Measurements from ENCODE around the gene PIN1.
"Not testable (repeated sequence)": the region's sequence is repeated elsewhere in the genome, so short reads cannot be mapped to it uniquely, and the experiment has no call there.

Gene PIN1

GRCh38 chr19:9834726-9835506 is at the start of gene PIN1:
PIN1 (plus strand) TSS chr19:9835318; CDS start chr19:9835345, 27 bp downstream.
- peak; percentile 93 for DNase-seq

GRCh38 chr19:9785367-9786331 is 49.5 kb upstream of the PIN1 start:
- DNase-seq, result peak; percentile 48

- DNase-seq, result no peak
Measured at GRCh38 chr19:9786342-9786741, 48.8 kb upstream of the PIN1 start.

- no peak for DNase-seq
Measured at GRCh38 chr19:9786819-9787218, 48.3 kb upstream of the PIN1 start.

GRCh38 chr19:9788604-9789003 is 46.5 kb upstream of the PIN1 start:
- DNase-seq, result not testable (repeated sequence)

- no peak for DNase-seq
Measured at GRCh38 chr19:9789066-9789465, 46.1 kb upstream of the PIN1 start.

GRCh38 chr19:9789579-9789978 is 45.5 kb upstream of the PIN1 start:
- DNase-seq, result not testable (repeated sequence)

- DNase-seq, result not testable (repeated sequence)
Measured at GRCh38 chr19:9791073-9791367, 44.1 kb upstream of the PIN1 start.

GRCh38 chr19:9791552-9792205 is 43.4 kb upstream of the PIN1 start:
- DNase-seq, result peak; percentile 70

- DNase-seq, result peak; percentile 19
Measured at GRCh38 chr19:9792206-9793070, 42.7 kb upstream of the PIN1 start.

- DNase-seq, result no peak
Measured at GRCh38 chr19:9793071-9793591, 42.0 kb upstream of the PIN1 start.

GRCh38 chr19:9796113-9796773 is 38.9 kb upstream of the PIN1 start:
- DNase-seq, result peak; percentile 45

GRCh38 chr19:9797871-9798270 is 37.2 kb upstream of the PIN1 start:
- DNase-seq, result no peak

- DNase-seq, result no peak
Measured at GRCh38 chr19:9799162-9799561, 36.0 kb upstream of the PIN1 start.

GRCh38 chr19:9801976-9802375 is 33.1 kb upstream of the PIN1 start:
- DNase-seq, result no peak

- no peak for DNase-seq
Measured at GRCh38 chr19:9806803-9807202, 28.3 kb upstream of the PIN1 start.

GRCh38 chr19:9808855-9809824 is 26.0 kb upstream of the PIN1 start:
- no peak for DNase-seq

- no peak for DNase-seq
Measured at GRCh38 chr19:9811139-9811538, 24.0 kb upstream of the PIN1 start.

- DNase-seq, result no peak
Measured at GRCh38 chr19:9818175-9818733, 16.9 kb upstream of the PIN1 start.
